Suppressor macrophage treated with lipopolysaccharide for 4 hours (primary cell): ENCODE data around the gene LRRC23.
"Not testable (repeated sequence)": the region's sequence is repeated elsewhere in the genome, so short reads cannot be mapped to it uniquely, and the experiment has no call there.

Experiments
- DNase-seq: peaks from one replicate; pipeline ENCODE4 v3.0.0-alpha.2; 2020

Gene LRRC23

GRCh38 chr12:6872073-6873048, 32.3 kb upstream of the LRRC23 start:
- DNase-seq, result peak; percentile 87

GRCh38 chr12:6873094-6874014, 31.3 kb upstream of the LRRC23 start, which contains the start of gene SPSB2:
Gene SPSB2 (minus strand): TSS chr12:6873303. CDS start chr12:6872901, 402 bp downstream.
- peak; percentile 99 for DNase-seq

- DNase-seq, result not testable (repeated sequence)
These were observed 30.6 kb upstream of the LRRC23 start for GRCh38 chr12:6874015-6874368.

- not testable (repeated sequence) for DNase-seq
These were observed 24.8 kb upstream of the LRRC23 start for GRCh38 chr12:6879824-6880223.

- no peak for DNase-seq
These were observed 21.4 kb upstream of the LRRC23 start for GRCh38 chr12:6883252-6883651.

- DNase-seq, result no peak
These were observed 20.9 kb upstream of the LRRC23 start for GRCh38 chr12:6883683-6884082.

- no peak for DNase-seq
These were observed 20.1 kb upstream of the LRRC23 start for GRCh38 chr12:6884539-6884938.

- DNase-seq, result not testable (repeated sequence)
These were observed 18.2 kb upstream of the LRRC23 start for GRCh38 chr12:6886206-6886999.

- peak; percentile 58 for DNase-seq
These were observed 17.2 kb upstream of the LRRC23 start for GRCh38 chr12:6887460-6887859.

GRCh38 chr12:6888360-6888759, 16.3 kb upstream of the LRRC23 start:
- no peak for DNase-seq

GRCh38 chr12:6888794-6889193, 15.8 kb upstream of the LRRC23 start:
- DNase-seq, result not testable (repeated sequence)

GRCh38 chr12:6889775-6890573, 14.6 kb upstream of the LRRC23 start:
- not testable (repeated sequence) for DNase-seq

GRCh38 chr12:6890789-6891645, 13.6 kb upstream of the LRRC23 start:
- DNase-seq, result peak; percentile 99

GRCh38 chr12:6891646-6892001, 13.0 kb upstream of the LRRC23 start:
- DNase-seq, result no peak

GRCh38 chr12:6892683-6893082, 11.9 kb upstream of the LRRC23 start:
- DNase-seq, result not testable (repeated sequence)

GRCh38 chr12:6894321-6894720, 10.3 kb upstream of the LRRC23 start:
- DNase-seq, result peak; percentile 41

- DNase-seq, result no peak
These were observed 7.7 kb upstream of the LRRC23 start for GRCh38 chr12:6896846-6897435.

- peak; percentile 40 for DNase-seq
These were observed 5.2 kb upstream of the LRRC23 start for GRCh38 chr12:6899427-6899826.

GRCh38 chr12:6899837-6900519, 4.6 kb upstream of the LRRC23 start:
- peak; percentile 73 for DNase-seq

GRCh38 chr12:6902448-6902847, 2.2 kb upstream of the LRRC23 start:
- DNase-seq, result no peak
